ENCODE measurements around the gene CCDC3.

- TF ChIP-seq CTCF (IDR thresholded peaks at IDR 0.05; ENCODE audit: low read depth, low read length) (no peak), POLR2A (IDR thresholded peaks at IDR 0.05; ENCODE audit: extremely low read depth, insufficient read length) (no peak), MYC (IDR thresholded peaks at IDR 0.05; ENCODE audit: low read depth, low read length) (no peak)
- TF ChIP-seq, protein P1, sequence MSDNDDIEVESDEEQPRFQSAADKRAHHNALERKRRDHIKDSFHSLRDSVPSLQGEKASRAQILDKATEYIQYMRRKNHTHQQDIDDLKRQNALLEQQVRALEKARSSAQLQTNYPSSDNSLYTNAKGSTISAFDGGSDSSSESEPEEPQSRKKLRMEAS (IDR thresholded peaks at IDR 0.05; ENCODE audit: low read depth, low read length), result no peak
These were observed 38.2 kb upstream of the CCDC3 start for GRCh38 chr10:13039761-13040160.

All from NB4 (cell line).